D721Med (cell line): ENCODE measurements around the gene DNAAF5.

Experiments used
- DNase-seq: peaks from one replicate; pipeline ENCODE4 v3.0.0; 2011; ENCODE audit warnings: low spot score; ENCODE audit not compliant: insufficient read length
- FAIRE-seq: peaks from 2 replicates; lab custom pipeline; 2011; peaks lifted over from hg19 to GRCh38; lab: Jason Lieb, UNC
- TF ChIP-seq, protein P1 (sequence below): IDR thresholded peaks from 2 replicates; pipeline ENCODE4 v1.5.1; 2012; ENCODE audit warnings: mild to moderate bottlenecking, control low read depth; ENCODE audit not compliant: insufficient read depth; ENCODE audit errors: missing control alignments

The DNAAF5 gene

DNA sequence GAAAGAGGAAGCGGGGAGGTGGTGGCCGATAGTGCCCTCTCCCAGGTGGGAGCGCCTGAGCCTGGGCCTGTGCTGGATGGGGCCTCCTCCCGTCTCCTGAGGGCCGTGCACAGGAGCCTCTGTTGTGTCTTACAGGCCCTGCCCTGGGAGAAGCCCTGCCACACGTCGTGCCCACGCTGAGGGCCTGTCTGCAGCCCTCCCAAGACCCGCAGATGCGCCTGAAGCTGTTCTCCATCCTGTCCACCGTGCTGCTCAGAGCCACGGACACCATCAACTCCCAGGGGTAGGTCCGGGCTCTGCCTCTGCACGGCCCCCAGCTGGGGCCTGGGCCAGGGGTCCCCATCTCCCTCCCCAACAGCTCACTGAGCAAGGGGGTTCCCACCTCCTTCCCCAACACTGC lies 43.8 kb downstream of the DNAAF5 start:
- no peak for DNase-seq
- TF ChIP-seq, protein P1, sequence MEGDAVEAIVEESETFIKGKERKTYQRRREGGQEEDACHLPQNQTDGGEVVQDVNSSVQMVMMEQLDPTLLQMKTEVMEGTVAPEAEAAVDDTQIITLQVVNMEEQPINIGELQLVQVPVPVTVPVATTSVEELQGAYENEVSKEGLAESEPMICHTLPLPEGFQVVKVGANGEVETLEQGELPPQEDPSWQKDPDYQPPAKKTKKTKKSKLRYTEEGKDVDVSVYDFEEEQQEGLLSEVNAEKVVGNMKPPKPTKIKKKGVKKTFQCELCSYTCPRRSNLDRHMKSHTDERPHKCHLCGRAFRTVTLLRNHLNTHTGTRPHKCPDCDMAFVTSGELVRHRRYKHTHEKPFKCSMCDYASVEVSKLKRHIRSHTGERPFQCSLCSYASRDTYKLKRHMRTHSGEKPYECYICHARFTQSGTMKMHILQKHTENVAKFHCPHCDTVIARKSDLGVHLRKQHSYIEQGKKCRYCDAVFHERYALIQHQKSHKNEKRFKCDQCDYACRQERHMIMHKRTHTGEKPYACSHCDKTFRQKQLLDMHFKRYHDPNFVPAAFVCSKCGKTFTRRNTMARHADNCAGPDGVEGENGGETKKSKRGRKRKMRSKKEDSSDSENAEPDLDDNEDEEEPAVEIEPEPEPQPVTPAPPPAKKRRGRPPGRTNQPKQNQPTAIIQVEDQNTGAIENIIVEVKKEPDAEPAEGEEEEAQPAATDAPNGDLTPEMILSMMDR, result no peak
- no peak for FAIRE-seq

DNA sequence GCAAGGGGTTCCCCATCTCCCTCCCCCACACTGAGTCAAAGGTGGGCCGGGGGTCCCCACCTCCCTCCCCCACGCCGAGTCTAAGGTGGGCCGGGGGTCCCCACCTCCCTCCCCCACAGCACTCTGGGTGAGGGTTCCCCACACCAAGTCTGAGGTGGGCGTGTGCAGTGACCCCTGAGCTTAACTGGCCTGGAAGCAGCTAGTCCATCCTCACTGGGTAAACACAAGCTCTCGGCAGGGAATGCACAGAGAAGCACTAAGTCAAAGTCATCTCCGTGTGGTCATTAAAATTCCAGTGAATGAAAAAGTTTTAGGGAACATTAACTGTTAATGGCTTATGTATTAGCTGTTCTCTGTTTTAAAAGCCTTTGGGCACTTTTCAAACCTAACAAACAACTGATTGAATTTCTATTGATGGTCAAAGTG lies 44.3 kb downstream of the DNAAF5 start:
- TF ChIP-seq, protein P1, result no peak
- FAIRE-seq, result no peak
- no peak for DNase-seq

DNA sequence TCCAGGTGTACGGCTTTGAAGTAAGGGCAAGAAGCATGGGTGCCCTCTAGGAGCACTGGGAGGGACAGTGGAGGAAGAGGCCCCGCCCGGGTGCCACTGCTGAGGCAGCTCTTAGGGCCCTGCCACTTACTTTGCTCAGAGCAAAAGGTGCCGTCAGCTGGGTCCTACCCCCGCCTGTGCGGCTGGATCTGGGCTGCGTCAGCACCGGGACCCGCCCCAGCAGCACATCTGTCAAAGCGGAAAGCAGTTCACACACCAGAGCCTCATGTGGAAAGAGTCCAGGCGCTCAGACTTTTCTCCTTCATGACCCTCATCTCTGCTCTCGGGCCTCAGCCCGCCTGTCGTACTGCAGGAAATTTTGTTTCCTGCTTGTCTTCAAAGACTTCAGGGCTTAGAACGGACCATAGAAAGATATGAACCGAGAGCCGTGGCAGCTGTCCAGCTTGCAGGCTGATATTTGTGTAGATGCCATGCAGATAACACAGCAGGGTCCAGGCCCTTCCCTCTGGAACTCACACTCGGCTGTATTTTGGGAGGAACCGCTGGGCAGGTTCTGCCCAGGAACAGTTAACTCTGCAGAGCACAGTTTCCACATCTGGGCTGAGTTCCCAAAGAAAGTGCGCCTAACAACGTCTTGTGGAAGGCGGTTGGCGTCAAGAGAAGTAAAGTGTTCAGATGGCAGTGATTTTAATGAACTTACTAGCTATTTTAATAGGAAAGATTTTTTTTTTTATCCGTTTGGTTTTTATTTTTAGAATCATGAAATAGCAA lies 44.9 kb downstream of the DNAAF5 start:
- DNase-seq (no peak), FAIRE-seq (no peak)
- TF ChIP-seq, protein P1, result no peak

DNA sequence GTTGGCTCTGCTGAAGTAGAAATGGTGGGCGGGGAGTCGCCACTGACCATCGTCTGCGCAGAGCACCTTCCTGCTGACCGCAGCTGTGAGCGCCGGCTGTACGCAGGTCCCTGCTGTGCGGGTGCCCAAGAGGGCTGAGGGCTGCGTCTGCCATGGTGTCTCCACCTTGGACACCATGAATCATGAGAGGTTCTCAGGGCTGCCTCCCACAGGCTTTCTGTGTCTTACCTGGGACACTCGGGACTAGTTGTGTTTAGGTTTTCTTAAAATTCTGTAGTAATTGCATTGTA lies 45.5 kb downstream of the DNAAF5 start:
- FAIRE-seq (no peak), DNase-seq (no peak)
- TF ChIP-seq, protein P1, result no peak

DNA sequence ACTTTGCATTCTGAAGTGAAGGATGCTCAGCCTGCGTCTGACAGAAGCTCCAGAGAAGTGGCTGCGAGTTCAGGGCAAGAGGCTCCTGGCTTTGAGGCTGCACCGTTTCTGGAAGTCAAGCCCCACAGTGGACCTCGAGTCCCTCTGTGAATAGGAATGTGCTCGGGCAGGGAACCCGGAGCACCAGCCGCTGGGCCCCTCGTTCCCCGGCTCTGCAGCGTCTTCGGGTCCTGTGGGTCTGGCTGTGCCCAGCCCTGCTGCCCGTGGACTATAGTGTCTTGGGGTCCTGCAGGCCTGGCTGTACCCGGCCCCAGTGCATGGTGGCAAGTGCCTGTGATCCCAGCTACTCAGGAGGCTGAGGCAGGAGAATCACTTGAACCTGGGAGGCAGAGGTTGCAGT lies 45.9 kb downstream of the DNAAF5 start:
- no peak for FAIRE-seq
- TF ChIP-seq, protein P1, result no peak

DNA sequence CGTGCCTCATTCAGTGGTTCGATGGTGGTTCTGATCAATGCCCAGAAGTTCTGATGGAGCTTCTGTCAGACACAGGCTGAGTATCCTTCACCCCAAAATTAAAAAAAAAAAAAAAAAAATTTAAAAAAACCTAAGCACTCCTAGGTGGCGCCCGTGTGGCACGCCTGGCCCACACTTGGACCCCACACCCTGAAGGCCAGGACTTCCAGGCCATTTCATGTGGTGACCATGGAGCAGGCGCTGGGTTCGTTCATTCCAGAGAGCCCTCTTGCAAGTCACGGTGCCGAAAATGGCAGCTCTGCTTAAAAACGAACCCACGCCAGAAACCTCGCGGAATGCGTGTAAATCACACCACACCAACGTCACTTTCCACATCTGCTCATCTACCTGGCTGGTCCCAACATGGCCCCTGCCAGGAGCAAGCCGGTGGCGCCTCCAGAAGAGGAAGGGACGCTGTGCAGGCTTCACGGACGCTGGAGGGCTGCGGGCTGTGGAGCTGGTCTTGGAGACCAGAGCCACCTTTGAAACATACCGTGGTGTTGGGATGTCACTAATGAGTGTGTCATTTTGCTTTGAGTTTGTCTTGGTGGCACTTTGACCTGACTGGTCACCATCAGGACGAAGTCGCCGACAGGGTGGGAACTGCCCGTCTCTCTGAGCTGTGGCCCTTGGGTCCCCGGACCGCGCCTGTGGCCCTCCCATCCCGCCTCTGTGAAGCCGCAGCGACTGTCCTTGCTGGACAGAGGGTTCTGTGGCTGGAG lies 46.5 kb downstream of the DNAAF5 start:
- no peak for DNase-seq
- TF ChIP-seq, protein P1, result no peak
- no peak for FAIRE-seq

More for the DNA sequence above, 45.9 kb downstream of the DNAAF5 start:
- DNase-seq, result no peak

DNA sequence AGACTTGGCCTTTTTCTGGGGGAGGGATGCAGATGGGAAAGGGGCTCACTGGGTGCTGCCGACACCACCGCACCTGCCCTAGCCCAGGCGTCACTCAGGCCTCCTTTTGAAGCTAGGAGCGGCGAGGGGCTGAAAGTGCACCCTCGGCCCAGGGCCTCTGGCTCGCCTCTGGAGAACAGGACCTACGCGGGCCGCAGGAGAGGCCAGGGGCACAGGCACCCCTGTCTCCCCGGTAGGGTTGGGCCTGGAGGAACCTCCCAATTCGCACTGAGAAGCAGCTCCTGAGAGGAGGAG lies 47.1 kb downstream of the DNAAF5 start:
- DNase-seq (no peak), FAIRE-seq (no peak)
- TF ChIP-seq, protein P1, result no peak
